ENCODE data around the gene KMT2E.

- TF ChIP-seq CTCF (IDR thresholded peaks at IDR 0.05; ENCODE audit: low read depth, low read length, poor library complexity, severe bottlenecking) (no peak), EZH2phosphoT487 (IDR thresholded peaks at IDR 0.05; ENCODE audit: borderline replicate concordance, low read length) (no peak)
These were observed 29.3 kb upstream of the KMT2E start for GRCh38 chr7:104984585-104985258.

Data from DOHH2 (cell line).